HepG2 (cell line): Measurements from ENCODE around the gene MACROD2. TPM values are rescaled to one million over a fixed set of nuclear protein-coding genes. Genes with fewer than 3 reads are reported as not detected.

Source experiments
- ATAC-seq: fragments of 200-7000 bp; cut with Tn5 transposase; 3 replicates; pipeline ENCODE4 v1.9.1; 2020; ENCODE audit warnings: mild to moderate bottlenecking, moderate library complexity
- BruUV-seq: library from RNA; stranded (reverse); fragments of 400-500 nt; replicated peaks from 2 replicates; lab custom pipeline; 2021; lab: Mats Ljungman, UMichigan
- CTCF ChIA-PET: fragments of 300-600 bp; formaldehyde crosslinking; extraction: SDS; loops from one replicate; lab custom pipeline; 2021; ENCODE audit warnings: low total read pairs, inconsistent platforms, low intra/inter-chr PET ratio; lab: Yijun Ruan, JAX
- POLR2A ChIA-PET: fragments of 350-600 bp; sonication (Branson Sonifier 250); formaldehyde crosslinking; loops from one replicate; lab custom pipeline; 2020; ENCODE audit warnings: antibody characterized with exemption, inconsistent platforms; lab: Yijun Ruan, JAX
- DNase-seq: peaks from one replicate; pipeline ENCODE4 v3.0.0-alpha.2; 2015; ENCODE audit warnings: low spot score
- FAIRE-seq: peaks from 3 replicates; lab custom pipeline; 2011; peaks lifted over from hg19 to GRCh38; lab: Jason Lieb, UNC
- H2AFZ ChIP-seq: one replicate; pipeline ENCODE4 v1.6.1; 2011; ENCODE audit warnings: low read length, inconsistent platforms
- H3K27ac ChIP-seq: fragments of 300-600 bp; 3 replicates; pipeline ENCODE4 v1.8.0; 2011; ENCODE audit warnings: mixed run types, mild to moderate bottlenecking, mixed read lengths, low read length, inconsistent platforms; ENCODE audit not compliant: insufficient read depth; ENCODE audit errors: extremely low read length
- H3K27me3 ChIP-seq, 2 experiments: fragments of 200-600 bp in 1 of 2; 2 replicates in 1 of 2; 3 replicates in 1 of 2; pipeline versions ENCODE4 v1.6.0 to v1.8.0; 2011; ENCODE audit warnings: low read length in 2 of 2, mild to moderate bottlenecking in 2 of 2, moderate library complexity in 2 of 2, inconsistent platforms in 1 of 2; ENCODE audit not compliant: insufficient read depth in 2 of 2, control insufficient read depth in 1 of 2
- H3K36me3 ChIP-seq, 2 experiments: fragments of 200-600 bp in 1 of 2; replicated peaks in 1 of 2; 2 replicates in 1 of 2; 3 replicates in 1 of 2; pipeline versions ENCODE4 v1.5.1 to v1.8.0; 2011; ENCODE audit warnings: low read length in 2 of 2, inconsistent platforms in 1 of 2; ENCODE audit not compliant: insufficient read depth in 2 of 2, control insufficient read depth in 1 of 2
- H3K4me1 ChIP-seq: 2 replicates; pipeline ENCODE4 v1.5.1; 2012; ENCODE audit warnings: low read length, inconsistent platforms; ENCODE audit not compliant: insufficient read depth
- H3K4me2 ChIP-seq: 2 replicates; pipeline ENCODE4 v1.6.0; 2011; ENCODE audit warnings: low read depth, low read length, inconsistent platforms
- H3K4me3 ChIP-seq, 3 experiments: fragments of 200-600 bp in 1 of 3; sonication (generic), shearing (Covaris generic) in 1 of 3; replicated peaks in 1 of 3; 2 replicates each; pipeline ENCODE4 v1.5.1; 2011 to 2016; ENCODE audit warnings: low read length in 3 of 3, inconsistent platforms in 2 of 3, low read depth in 2 of 3, mild to moderate bottlenecking in 2 of 3, control low read depth in 1 of 3, mixed read lengths in 1 of 3; ENCODE audit not compliant: insufficient read depth in 1 of 3
- H3K79me2 ChIP-seq: one replicate; pipeline ENCODE4 v1.6.1; 2011; ENCODE audit warnings: low read length, inconsistent platforms; ENCODE audit not compliant: insufficient read depth
- H3K9ac ChIP-seq: 2 replicates; pipeline ENCODE4 v1.6.0; 2011; ENCODE audit warnings: mild to moderate bottlenecking, low read depth, low read length, inconsistent platforms; ENCODE audit not compliant: insufficient read depth
- H3K9me3 ChIP-seq: 2 replicates; pipeline ENCODE4 v1.5.1; 2012; ENCODE audit warnings: mild to moderate bottlenecking, low read length
- H4K20me1 ChIP-seq: 2 replicates; pipeline ENCODE4 v1.6.0; 2011; ENCODE audit warnings: inconsistent platforms, mild to moderate bottlenecking, low read length, moderate library complexity; ENCODE audit not compliant: insufficient read depth
- ARNT2 ChIP-seq: sonication (generic); formaldehyde crosslinking; IDR thresholded peaks from 2 replicates; pipeline ENCODE4 v1.8.0; 2022; ENCODE audit warnings: mild to moderate bottlenecking, low read depth, missing genetic modification reagents, moderate library complexity
- ATF7-NPFF ChIP-seq: sonication (generic); formaldehyde crosslinking; IDR thresholded peaks from 2 replicates; pipeline ENCODE4 v1.8.1; 2023; ENCODE audit warnings: mild to moderate bottlenecking, low read depth, missing genetic modification reagents, moderate library complexity
- KAT2B ChIP-seq: fragments of 150-350 bp; IDR thresholded peaks from 2 replicates; pipeline ENCODE4 v1.6.1; 2014; ENCODE audit warnings: low read depth, low read length, borderline replicate concordance
- MAFF ChIP-seq: IDR thresholded peaks from 2 replicates; pipeline ENCODE4 v1.6.1; 2011; ENCODE audit warnings: low read depth, low read length, improper control_type of control experiment
- MAFK ChIP-seq, 2 experiments: IDR thresholded peaks in 1 of 2; conservative IDR thresholded peaks in 1 of 2; 2 replicates each; pipeline ENCODE4 v1.6.1; 2011; ENCODE audit warnings: improper control_type of control experiment in 2 of 2, low read length in 2 of 2
- NFE2 ChIP-seq: sonication (generic); formaldehyde crosslinking; IDR thresholded peaks from 2 replicates; pipeline ENCODE4 v1.4.0; 2020; ENCODE audit warnings: missing genetic modification reagents
- NFKBIZ ChIP-seq: IDR thresholded peaks from 2 replicates; pipeline ENCODE4 v1.6.1; 2018; ENCODE audit warnings: missing genetic modification reagents, missing compliant biosample characterization
- PAX8 ChIP-seq: sonication (generic); formaldehyde crosslinking; IDR thresholded peaks from 2 replicates; pipeline ENCODE4 v1.8.0; 2022; ENCODE audit warnings: mild to moderate bottlenecking, missing genetic modification reagents, borderline replicate concordance
- ZFP1 ChIP-seq: IDR thresholded peaks from 2 replicates; pipeline ENCODE4 v1.6.1; 2016
- ZNF607 ChIP-seq: sonication (generic); formaldehyde crosslinking; IDR thresholded peaks from 2 replicates; pipeline ENCODE4 v1.5.1; 2020; ENCODE audit warnings: missing genetic modification reagents, mild to moderate bottlenecking, borderline replicate concordance
- ZNF839 ChIP-seq: sonication (generic); formaldehyde crosslinking; IDR thresholded peaks from 2 replicates; pipeline ENCODE4 v1.4.0; 2020; ENCODE audit warnings: missing genetic modification reagents, mild to moderate bottlenecking, borderline replicate concordance
- ZNF883 ChIP-seq: sonication (generic); formaldehyde crosslinking; IDR thresholded peaks from 2 replicates; pipeline ENCODE4 v1.5.1; 2020; ENCODE audit warnings: mild to moderate bottlenecking, missing genetic modification reagents; ENCODE audit errors: not compliant biosample characterization
- ZNF891 ChIP-seq: sonication (generic); formaldehyde crosslinking; IDR thresholded peaks from 2 replicates; pipeline ENCODE4 v1.5.0; 2020; ENCODE audit warnings: mild to moderate bottlenecking, missing genetic modification reagents
- WGBS: methylation state at CpG from one replicate; pipeline ENCODE4 v1.1.6; 2017; ENCODE audit warnings: low lambda C conversion rate; 5-methylcytosine and 5-hydroxymethylcytosine counted together
- in situ Hi-C: cut with HindIII; loops from 2 replicates; pipeline ENCODE4 v1.10.0; 2017; ENCODE audit warnings: low pct_unique_long_range_greater_than_20kb; ENCODE audit not compliant: extremely low pct_ligation_motif_present
- intact Hi-C: fragments of 100-400 bp; cut with micrococcal nuclease; formaldehyde crosslinking; loops from one replicate; pipeline ENCODE4 v1.10.0; 2022; ENCODE audit not compliant: unreplicated experiment
- polyA plus RNA-seq, 8 experiments: library from polyadenylated mRNA; depleted of rRNA in 3 of 8; stranded (reverse) in 7 of 8; unstranded in 1 of 8; fragments of >200 nt; fragmentation: Illumina TruSeq in 4 of 8; extraction: Trizol in 4 of 8; gene quantifications; 2 replicates each; pipeline versions ENCODE4 v1.2.1 to v1.2.3, GENCODE V29; 2011 to 2016; ENCODE audit warnings: low read depth in 4 of 8, missing spikeins in 1 of 8, mixed read lengths in 1 of 8; ENCODE audit not compliant: insufficient read depth in 1 of 8
- total RNA-seq, 5 experiments: library from RNA; depleted of rRNA; stranded (reverse); fragments of >200 nt; fragmentation: Illumina TruSeq; extraction: Trizol; gene quantifications; 2 replicates each; pipeline ENCODE4 v1.2.3, GENCODE V29; 2016; ENCODE audit warnings: low read depth in 1 of 5
- TF ChIP-seq, protein P1 (sequence below): sonication (generic); formaldehyde crosslinking; IDR thresholded peaks from 2 replicates; pipeline ENCODE4 v1.4.0; 2020; ENCODE audit warnings: low read depth, mild to moderate bottlenecking, missing genetic modification reagents
- TF ChIP-seq, protein P2 (sequence below): IDR thresholded peaks from 2 replicates; pipeline ENCODE4 v1.6.1; 2016; ENCODE audit warnings: mild to moderate bottlenecking, missing biosample characterization, missing genetic modification reagents
- TF ChIP-seq, protein P3 (sequence below): sonication (generic); formaldehyde crosslinking; conservative IDR thresholded peaks from 2 replicates; pipeline ENCODE4 v1.8.1; 2023; ENCODE audit warnings: missing genetic modification reagents
- TF ChIP-seq, protein P4 (sequence below): sonication (generic); formaldehyde crosslinking; IDR thresholded peaks from 2 replicates; pipeline ENCODE4 v1.4.0; 2020; ENCODE audit warnings: mild to moderate bottlenecking, missing genetic modification reagents

Gene MACROD2
- total and polyA plus RNA-seq, 2 of the 13 experiments (the other 11 are each of a cell fraction or from before 2014, with no cell fraction given), result 0.13 to 0.51 TPM

DNA sequence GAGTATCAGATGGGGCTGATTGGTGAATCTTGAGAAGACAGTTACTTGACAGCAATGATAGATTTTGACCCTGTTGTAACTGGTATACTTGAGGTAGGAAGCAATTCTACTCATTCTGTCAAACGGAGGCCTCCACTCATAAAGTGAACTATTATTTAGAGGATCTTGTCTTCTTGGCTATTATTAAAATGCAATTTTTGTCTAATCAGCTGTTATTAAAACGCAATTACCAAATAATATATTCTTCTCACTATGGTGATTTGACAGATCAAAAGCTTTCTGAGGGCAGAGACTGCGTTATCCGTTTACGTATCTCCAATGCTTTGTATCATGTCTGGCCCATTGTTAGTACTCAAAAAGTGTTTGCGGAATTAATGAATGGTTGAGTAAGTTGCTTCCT, 120.7 kb downstream of the MACROD2 start:
- H3K4me2 ChIP-seq, result no peak overlapping the region
- CTCF ChIA-PET, result no interaction called here
- H3K4me1 ChIP-seq, result no peaks in the 10 kb centered on the region
- POLR2A ChIA-PET, result no interaction called here
- ATAC-seq (no peak), DNase-seq (no peak), FAIRE-seq (no peak)
- H3K36me3 ChIP-seq, result no peaks in the 10 kb centered on the region
- no peaks in the 10 kb centered on the region for H3K27me3 ChIP-seq
- H4K20me1 ChIP-seq, result no peaks in the 10 kb centered on the region
- in situ Hi-C loops (no loop called here), intact Hi-C loops (no loop called here)
- no peaks in the 10 kb centered on the region for H3K9me3 ChIP-seq
- no TSS peak for BruUV-seq
- no peak overlapping the region for H2AFZ ChIP-seq
- 62% methylated on average over 6 of the region's 6 CpGs for WGBS
- no peak overlapping the region for H3K27ac ChIP-seq
- H3K4me3 ChIP-seq, result no peak overlapping the region
- TF ChIP-seq, protein P1, sequence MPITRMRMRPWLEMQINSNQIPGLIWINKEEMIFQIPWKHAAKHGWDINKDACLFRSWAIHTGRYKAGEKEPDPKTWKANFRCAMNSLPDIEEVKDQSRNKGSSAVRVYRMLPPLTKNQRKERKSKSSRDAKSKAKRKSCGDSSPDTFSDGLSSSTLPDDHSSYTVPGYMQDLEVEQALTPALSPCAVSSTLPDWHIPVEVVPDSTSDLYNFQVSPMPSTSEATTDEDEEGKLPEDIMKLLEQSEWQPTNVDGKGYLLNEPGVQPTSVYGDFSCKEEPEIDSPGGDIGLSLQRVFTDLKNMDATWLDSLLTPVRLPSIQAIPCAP (CRISPR knock-in tag), result no peak
- TF ChIP-seq ARNT2 (no peak), NFE2 (no peak), MAFK (conservative IDR thresholded peaks at IDR 0.05 in 1 of 2, IDR thresholded peaks at IDR 0.05 in 1 of 2; ENCODE audit: low read length in 2 of 2) (peak in 1 of 2 experiments; percentile 89; a peak in 3 of 4 replicates), MAFF (peak; percentile 86), ATF7-NPFF (CRISPR knock-in tag) (no peak), PAX8 (CRISPR knock-in tag) (no peak)
- TF ChIP-seq, protein P2, sequence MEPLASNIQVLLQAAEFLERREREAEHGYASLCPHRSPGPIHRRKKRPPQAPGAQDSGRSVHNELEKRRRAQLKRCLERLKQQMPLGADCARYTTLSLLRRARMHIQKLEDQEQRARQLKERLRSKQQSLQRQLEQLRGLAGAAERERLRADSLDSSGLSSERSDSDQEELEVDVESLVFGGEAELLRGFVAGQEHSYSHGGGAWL, result no peak
- H3K9ac ChIP-seq, result no peak overlapping the region
- no peaks in the 10 kb centered on the region for H3K79me2 ChIP-seq

DNA sequence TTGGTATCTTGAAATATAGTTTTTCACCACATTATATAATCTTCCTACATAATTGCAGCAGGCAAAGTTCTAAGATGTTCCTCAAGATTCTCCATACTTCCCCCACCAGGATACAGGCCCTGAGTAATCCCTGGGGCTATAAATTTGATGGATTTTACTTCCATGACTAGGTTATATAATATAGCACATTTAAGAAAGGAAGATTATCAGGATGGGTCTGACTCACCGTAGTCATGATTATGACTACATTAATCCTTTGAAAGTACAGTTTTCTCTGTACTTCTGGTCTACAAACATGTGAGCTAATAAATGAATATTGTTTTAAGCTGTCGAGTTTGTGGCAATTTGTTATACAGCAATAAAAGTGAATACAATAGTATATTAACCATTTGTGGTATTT, 122.5 kb downstream of the MACROD2 start:
- H3K4me3 ChIP-seq, result no peak overlapping the region
- TF ChIP-seq NFKBIZ, result no peak
- no peak for TF ChIP-seq ZNF839 (CRISPR knock-in tag)
- TF ChIP-seq ZNF891, result no peak
- no peak for TF ChIP-seq ZFP1 (CRISPR knock-in tag)
- no peak for TF ChIP-seq ZNF883
- TF ChIP-seq, protein P3, sequence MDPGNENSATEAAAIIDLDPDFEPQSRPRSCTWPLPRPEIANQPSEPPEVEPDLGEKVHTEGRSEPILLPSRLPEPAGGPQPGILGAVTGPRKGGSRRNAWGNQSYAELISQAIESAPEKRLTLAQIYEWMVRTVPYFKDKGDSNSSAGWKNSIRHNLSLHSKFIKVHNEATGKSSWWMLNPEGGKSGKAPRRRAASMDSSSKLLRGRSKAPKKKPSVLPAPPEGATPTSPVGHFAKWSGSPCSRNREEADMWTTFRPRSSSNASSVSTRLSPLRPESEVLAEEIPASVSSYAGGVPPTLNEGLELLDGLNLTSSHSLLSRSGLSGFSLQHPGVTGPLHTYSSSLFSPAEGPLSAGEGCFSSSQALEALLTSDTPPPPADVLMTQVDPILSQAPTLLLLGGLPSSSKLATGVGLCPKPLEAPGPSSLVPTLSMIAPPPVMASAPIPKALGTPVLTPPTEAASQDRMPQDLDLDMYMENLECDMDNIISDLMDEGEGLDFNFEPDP (CRISPR knock-in tag), result no peak
- no peak for TF ChIP-seq KAT2B
- TF ChIP-seq, protein P4, sequence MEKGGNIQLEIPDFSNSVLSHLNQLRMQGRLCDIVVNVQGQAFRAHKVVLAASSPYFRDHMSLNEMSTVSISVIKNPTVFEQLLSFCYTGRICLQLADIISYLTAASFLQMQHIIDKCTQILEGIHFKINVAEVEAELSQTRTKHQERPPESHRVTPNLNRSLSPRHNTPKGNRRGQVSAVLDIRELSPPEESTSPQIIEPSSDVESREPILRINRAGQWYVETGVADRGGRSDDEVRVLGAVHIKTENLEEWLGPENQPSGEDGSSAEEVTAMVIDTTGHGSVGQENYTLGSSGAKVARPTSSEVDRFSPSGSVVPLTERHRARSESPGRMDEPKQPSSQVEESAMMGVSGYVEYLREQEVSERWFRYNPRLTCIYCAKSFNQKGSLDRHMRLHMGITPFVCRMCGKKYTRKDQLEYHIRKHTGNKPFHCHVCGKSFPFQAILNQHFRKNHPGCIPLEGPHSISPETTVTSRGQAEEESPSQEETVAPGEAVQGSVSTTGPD (CRISPR knock-in tag), result no peak
- TF ChIP-seq ZNF607 (CRISPR knock-in tag), result no peak

More for the DNA sequence above, 122.5 kb downstream of the MACROD2 start:
- no TSS peak for BruUV-seq
- Histone ChIP-seq H3K9me3 (no peaks in the 10 kb centered on the region), H3K36me3 (no peaks in the 10 kb centered on the region), H3K9ac (no peak overlapping the region), H2AFZ (no peak overlapping the region), H3K27me3 (no peaks in the 10 kb centered on the region), H3K27ac (no peak overlapping the region), H3K4me1 (no peaks in the 10 kb centered on the region), H3K79me2 (no peaks in the 10 kb centered on the region), H4K20me1 (no peaks in the 10 kb centered on the region), H3K4me2 (no peak overlapping the region)
- in situ Hi-C loops, result no loop called here
- intact Hi-C loops, result no loop called here
- FAIRE-seq (no peak), DNase-seq (no peak), ATAC-seq (no peak)
- 29% methylated on average over 2 of the region's 2 CpGs for WGBS
- POLR2A ChIA-PET, result no interaction called here
- CTCF ChIA-PET, result no interaction called here
